ENCODE measurements around the gene RAD23B.
"Not testable (repeated sequence)": the region's sequence is repeated elsewhere in the genome, so short reads cannot be mapped to it uniquely, and the experiment has no call there.

DNA sequence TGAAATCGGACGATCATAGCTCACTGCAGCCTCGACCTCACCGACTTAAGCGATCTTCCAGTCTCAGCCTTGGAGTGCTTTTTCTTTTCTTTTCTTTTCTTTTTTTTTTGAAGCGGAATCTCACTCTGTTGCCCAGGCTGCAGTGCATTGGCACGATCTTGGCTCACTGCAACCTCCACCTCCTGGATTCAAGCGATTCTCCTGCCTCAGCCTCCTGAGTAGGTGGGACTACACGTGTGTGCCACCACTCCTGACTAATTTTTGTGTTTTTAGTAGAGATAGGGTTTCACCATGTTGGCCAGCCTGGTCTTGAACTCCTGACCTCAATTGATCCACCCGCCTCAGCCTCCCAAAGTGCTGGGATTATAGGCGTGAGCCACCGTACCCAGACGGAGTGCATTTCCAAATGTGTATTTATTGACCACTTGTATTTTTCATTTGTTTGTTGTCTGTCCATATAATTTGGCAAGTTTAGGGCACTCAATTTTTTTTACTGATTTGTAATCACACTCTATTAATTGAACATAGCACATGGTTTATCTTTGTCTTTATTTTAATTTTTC is 23.2 kb upstream of the RAD23B start:
- TF ChIP-seq, protein P1, sequence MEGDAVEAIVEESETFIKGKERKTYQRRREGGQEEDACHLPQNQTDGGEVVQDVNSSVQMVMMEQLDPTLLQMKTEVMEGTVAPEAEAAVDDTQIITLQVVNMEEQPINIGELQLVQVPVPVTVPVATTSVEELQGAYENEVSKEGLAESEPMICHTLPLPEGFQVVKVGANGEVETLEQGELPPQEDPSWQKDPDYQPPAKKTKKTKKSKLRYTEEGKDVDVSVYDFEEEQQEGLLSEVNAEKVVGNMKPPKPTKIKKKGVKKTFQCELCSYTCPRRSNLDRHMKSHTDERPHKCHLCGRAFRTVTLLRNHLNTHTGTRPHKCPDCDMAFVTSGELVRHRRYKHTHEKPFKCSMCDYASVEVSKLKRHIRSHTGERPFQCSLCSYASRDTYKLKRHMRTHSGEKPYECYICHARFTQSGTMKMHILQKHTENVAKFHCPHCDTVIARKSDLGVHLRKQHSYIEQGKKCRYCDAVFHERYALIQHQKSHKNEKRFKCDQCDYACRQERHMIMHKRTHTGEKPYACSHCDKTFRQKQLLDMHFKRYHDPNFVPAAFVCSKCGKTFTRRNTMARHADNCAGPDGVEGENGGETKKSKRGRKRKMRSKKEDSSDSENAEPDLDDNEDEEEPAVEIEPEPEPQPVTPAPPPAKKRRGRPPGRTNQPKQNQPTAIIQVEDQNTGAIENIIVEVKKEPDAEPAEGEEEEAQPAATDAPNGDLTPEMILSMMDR (IDR thresholded peaks at IDR 0.05), result not testable (repeated sequence)
- not testable (repeated sequence) for TF ChIP-seq POLR2AphosphoS5 (IDR thresholded peaks at IDR 0.05; ENCODE audit: low read depth, low read length); TCF7L2 (IDR thresholded peaks at IDR 0.05; ENCODE audit: low read depth, low read length); SIN3A (IDR thresholded peaks at IDR 0.05; ENCODE audit: borderline replicate concordance, insufficient read depth, low read depth, low read length)
